ENCODE results near the gene MUS81.
"Not testable (repeated sequence)": the region's sequence is repeated elsewhere in the genome, so short reads cannot be mapped to it uniquely, and the experiment has no call there.

Gene MUS81

GRCh38 chr11:65891219-65892136 lies 31.2 kb downstream of the MUS81 start:
- no peak for DNase-seq (ENCODE audit: low read depth in 2 of 2, low spot score in 1 of 2)

- not testable (repeated sequence) for DNase-seq (ENCODE audit: low read depth in 2 of 2, low spot score in 1 of 2)
These were observed 31.9 kb downstream of the MUS81 start for GRCh38 chr11:65892137-65892540.

DNA sequence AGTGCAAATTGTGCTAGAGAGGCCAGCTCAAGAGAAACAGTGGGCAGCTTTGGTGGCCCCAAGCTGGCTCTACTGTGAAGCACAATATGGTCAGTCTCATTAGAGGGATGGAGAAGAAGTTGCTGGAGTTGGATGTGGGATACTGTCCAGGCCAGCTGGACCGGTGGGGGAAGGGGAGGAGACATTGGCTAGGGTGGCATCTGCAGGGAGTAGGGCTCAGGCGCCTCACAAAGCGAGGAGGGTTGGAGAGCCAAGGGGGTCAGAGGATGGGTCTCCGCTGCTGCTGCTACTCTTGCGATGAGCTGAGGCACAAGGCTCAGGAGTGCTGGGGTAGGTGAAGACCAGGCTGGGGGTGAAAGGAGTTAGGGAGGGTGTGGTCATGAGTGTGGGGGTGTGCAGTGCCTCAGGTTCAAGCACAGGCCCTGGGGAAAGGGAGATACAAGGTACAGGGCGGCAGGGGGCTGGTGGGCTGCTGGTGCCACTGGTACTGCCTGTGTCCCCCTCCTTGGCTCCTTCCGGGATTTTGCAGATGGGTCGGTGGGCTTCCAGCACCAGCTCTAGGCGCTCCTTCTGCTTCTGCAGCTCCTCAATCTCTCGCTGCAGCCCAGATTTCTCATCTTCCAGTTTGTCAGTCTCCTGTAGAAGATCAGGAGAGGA lies 32.6 kb downstream of the MUS81 start:
- DNase-seq (ENCODE audit: low read depth in 2 of 2, low spot score in 1 of 2) = no peak

GRCh38 chr11:65894034-65894591 lies 33.9 kb downstream of the MUS81 start:
- DNase-seq (ENCODE audit: low read depth in 2 of 2, low spot score in 1 of 2) = no peak

GRCh38 chr11:65895482-65895981 lies 35.3 kb downstream of the MUS81 start:
- no peak for DNase-seq (ENCODE audit: low read depth in 2 of 2, low spot score in 1 of 2)

GRCh38 chr11:65896034-65896999 lies 36.1 kb downstream of the MUS81 start:
- no peak for DNase-seq (ENCODE audit: low read depth in 2 of 2, low spot score in 1 of 2)

- no peak for DNase-seq (ENCODE audit: low read depth in 2 of 2, low spot score in 1 of 2)
These were observed 36.8 kb downstream of the MUS81 start for GRCh38 chr11:65897020-65897471.

GRCh38 chr11:65898656-65899355 lies 38.6 kb downstream of the MUS81 start:
- DNase-seq (ENCODE audit: low read depth in 2 of 2, low spot score in 1 of 2) = no peak

DNA sequence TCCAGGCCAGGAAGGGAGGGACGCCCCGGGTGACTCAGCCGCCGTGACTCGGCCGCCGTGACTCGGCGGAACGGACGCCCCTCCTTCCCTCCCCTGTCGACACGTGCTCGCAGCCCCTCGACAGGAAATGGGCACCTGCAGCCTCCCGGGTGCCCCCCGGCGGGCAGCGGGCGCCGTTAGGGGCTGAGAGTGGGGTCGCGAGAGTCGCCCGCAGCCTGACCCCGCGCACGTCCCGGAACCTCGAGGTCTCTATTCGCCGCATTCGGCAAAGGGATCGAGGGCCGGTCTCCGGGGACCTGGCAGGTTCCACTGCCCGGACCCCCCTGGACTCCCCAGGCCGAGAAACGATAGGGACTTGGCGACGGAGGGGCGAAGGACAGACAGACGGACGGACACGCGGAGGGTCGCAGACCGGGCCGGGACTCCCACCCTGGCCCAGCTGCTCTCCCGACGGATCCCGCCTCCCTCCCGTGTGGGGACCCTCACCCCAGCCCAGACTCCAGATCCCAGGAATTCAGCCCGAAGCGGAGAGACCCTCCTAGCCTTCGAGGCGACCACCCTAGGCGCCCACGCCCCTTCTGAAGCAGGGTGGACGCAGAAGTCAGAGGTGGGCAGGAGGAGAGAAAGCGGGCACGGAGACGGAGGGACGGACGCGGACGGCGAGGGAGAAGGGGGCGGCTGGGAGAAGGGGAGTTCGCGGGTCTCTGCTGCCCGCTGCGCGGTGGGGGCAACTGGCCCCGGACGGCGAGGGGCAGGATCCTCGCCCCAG lies 39.3 kb downstream of the MUS81 start:
- DNase-seq (ENCODE audit: low read depth in 2 of 2, low spot score in 1 of 2) = peak; percentile 45 to 65

GRCh38 chr11:65900125-65900898 lies 40.1 kb downstream of the MUS81 start, which contains the start of gene FOSL1:
Gene FOSL1, minus strand, starts transcription at chr11:65900388. Its CDS starts 49 bp downstream, at chr11:65900339.
- peak; percentile 81 to 91 for DNase-seq (ENCODE audit: low read depth in 2 of 2, low spot score in 1 of 2)

DNA sequence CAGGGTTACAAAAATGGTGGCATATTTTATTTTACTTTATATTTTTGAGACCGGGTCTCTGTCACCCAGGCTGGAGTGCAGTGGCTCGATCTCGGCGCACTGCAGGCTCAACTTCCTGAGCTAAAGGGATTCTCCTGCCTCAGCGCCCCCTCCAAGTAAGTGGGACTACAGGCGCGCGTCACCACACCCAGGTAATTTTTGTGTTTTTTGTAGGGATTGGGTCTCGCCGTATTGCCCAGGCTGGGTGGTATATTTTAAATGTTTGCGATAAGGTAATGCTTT lies 40.6 kb downstream of the MUS81 start:
- no peak for DNase-seq (ENCODE audit: low read depth in 2 of 2, low spot score in 1 of 2)

DNA sequence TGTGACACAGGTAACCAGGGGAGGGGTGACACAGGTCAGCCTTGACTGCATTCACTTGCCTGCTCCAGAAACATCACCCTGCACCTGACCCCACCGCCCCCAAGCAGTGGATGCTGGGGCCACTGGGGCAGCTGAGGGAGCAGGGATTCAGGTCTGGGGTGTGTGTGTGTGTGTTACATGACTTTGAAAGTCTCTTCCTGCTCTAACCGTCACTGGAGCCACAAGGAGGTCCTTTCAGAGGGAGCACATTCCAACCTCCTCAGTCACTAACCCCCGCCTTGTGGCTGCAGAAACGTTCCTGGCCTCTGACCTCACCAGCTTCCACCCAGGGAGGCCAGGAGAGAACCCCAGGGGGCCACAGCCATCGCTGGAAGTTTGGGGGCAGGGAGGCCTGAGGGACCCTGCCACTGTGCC lies 42.8 kb downstream of the MUS81 start:
- no peak for DNase-seq (ENCODE audit: low read depth in 2 of 2, low spot score in 1 of 2)

DNA sequence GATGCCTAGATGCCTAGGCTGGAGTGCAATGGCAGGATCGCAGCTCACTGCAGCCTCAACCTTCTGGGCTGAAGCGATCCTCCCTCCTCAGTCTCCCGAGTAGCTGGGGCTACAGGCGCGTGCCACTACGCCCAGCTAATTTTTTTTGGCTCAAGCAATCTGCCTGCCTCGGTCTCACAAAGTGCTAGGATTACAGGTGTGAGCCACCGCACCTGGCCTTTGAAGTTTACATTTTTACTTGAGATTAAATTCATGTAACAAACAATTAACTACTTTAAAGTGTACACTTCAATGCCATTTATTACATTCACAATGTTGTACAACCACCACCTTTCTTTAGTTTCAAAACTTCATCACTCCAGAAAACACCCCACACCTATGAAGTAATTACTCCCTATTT lies 43.5 kb downstream of the MUS81 start:
- DNase-seq (ENCODE audit: low read depth in 2 of 2, low spot score in 1 of 2) = no peak

- DNase-seq (ENCODE audit: low read depth in 2 of 2, low spot score in 1 of 2) = no peak
These were observed 46.4 kb downstream of the MUS81 start for GRCh38 chr11:65906602-65907001.

DNA sequence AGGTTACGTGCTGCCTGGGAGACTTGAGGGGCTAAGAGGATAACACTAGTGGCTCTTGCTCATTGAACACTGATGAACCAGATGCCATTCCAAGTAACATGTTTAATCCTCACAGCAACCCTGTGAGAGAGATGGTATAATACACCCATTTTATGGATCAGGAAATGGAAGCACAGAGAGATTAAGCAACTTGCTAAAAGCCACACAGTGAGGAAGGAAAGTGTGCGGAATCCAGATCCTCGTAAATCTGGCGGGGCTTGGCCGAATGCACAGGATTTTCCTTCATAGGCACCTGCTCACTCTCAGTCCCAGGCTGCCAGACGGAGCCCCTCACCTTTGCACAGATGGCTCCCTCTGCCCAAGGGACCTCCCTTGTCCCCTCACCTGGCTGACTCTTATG lies 47.6 kb downstream of the MUS81 start:
- no peak for DNase-seq (ENCODE audit: low read depth in 2 of 2, low spot score in 1 of 2)

GRCh38 chr11:65911682-65912568 lies 51.7 kb downstream of the MUS81 start:
- no peak for DNase-seq (ENCODE audit: low read depth in 2 of 2, low spot score in 1 of 2)

DNA sequence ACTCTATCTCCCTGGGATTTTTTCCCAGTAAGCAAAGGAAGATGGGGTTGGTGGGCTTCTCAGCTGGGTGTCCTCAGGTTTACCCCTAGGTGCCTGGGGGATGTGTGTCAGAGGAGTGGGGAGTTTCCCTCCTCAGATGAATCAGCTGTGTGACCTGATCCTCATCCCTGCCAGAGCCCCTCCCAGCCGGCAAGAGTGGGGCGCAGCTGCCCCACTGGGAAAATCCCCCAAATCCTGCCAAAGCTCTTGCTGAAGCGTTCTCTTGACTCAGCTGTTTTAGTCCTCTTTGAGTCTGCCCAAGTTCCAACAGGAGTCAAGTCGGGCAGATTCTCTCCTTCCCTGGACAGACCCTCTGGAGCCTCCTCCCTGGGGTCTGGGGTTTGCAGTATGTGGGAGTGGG lies 52.6 kb downstream of the MUS81 start:
- DNase-seq (ENCODE audit: low read depth in 2 of 2, low spot score in 1 of 2) = no peak

Measured in stimulated activated CD8-positive, alpha-beta memory T cell treated with anti-CD3 and anti-CD28 coated beads, Interleukin-4, amount 100 ng/mL, for 4 hours (primary cell).